Measurements from ENCODE around the gene MAP4K1.

The MAP4K1 gene

GRCh38 chr19:38564981-38565690, 52.6 kb downstream of the MAP4K1 start:
- H3K9me3 ChIP-seq (ENCODE audit: insufficient read depth, low read length): no peaks in the 10 kb centered on the region

DNA sequence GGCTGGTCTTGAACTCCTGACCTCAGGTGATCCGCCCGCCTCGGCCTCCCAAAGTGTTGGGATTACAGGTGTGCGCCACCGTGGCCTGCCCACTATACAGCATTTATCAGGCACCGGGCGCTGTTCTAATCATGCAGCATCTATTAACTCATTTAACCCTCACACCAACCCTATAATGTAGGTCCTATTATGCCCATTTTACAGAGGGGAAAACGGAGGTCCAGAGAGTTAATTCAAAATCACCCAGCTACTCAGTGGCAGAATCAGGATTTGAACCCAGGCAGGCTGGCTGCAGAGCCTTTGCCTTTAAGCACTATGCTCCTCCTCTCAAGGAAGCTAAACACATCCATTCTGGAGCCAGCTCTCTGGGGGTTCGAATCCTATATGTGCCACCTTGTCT, 54.3 kb downstream of the MAP4K1 start:
- H3K27me3 ChIP-seq (ENCODE audit: low read depth, low read length): peaks cover 30% of the 10 kb centered on the region
- peaks cover 24% of the 10 kb centered on the region for H3K4me1 ChIP-seq (ENCODE audit: low read length)
- no peak overlapping the region for H2AFZ ChIP-seq (ENCODE audit: low read depth, low read length)
- H3K36me3 ChIP-seq (replicated peaks; ENCODE audit: low read depth, low read length): no peaks in the 10 kb centered on the region
- no peak overlapping the region for H3K4me3 ChIP-seq (ENCODE audit: low read length)
- no peak overlapping the region for H3K27ac ChIP-seq (ENCODE audit: low read length)
- H3K9ac ChIP-seq (ENCODE audit: low read length): no peak overlapping the region
- TF ChIP-seq, protein P1, sequence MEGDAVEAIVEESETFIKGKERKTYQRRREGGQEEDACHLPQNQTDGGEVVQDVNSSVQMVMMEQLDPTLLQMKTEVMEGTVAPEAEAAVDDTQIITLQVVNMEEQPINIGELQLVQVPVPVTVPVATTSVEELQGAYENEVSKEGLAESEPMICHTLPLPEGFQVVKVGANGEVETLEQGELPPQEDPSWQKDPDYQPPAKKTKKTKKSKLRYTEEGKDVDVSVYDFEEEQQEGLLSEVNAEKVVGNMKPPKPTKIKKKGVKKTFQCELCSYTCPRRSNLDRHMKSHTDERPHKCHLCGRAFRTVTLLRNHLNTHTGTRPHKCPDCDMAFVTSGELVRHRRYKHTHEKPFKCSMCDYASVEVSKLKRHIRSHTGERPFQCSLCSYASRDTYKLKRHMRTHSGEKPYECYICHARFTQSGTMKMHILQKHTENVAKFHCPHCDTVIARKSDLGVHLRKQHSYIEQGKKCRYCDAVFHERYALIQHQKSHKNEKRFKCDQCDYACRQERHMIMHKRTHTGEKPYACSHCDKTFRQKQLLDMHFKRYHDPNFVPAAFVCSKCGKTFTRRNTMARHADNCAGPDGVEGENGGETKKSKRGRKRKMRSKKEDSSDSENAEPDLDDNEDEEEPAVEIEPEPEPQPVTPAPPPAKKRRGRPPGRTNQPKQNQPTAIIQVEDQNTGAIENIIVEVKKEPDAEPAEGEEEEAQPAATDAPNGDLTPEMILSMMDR (IDR thresholded peaks at IDR 0.05; ENCODE audit: low read depth, low read length): no peak
- no peak for TF ChIP-seq EZH2phosphoT487 (IDR thresholded peaks at IDR 0.05; ENCODE audit: low read depth)
- H3K4me2 ChIP-seq (ENCODE audit: low read length): no peak overlapping the region
- no peaks in the 10 kb centered on the region for H3K79me2 ChIP-seq (ENCODE audit: low read length)
- no peaks in the 10 kb centered on the region for H3K9me3 ChIP-seq (ENCODE audit: insufficient read depth, low read length)
- no peaks in the 10 kb centered on the region for H4K20me1 ChIP-seq (ENCODE audit: insufficient read depth, low read length)

More at GRCh38 chr19:38564981-38565690, 52.6 kb downstream of the MAP4K1 start:
- no peak overlapping the region for H3K9ac ChIP-seq (ENCODE audit: low read length)
- H3K4me1 ChIP-seq (ENCODE audit: low read length): peaks cover 17% of the 10 kb centered on the region
- H3K27ac ChIP-seq (ENCODE audit: low read length): no peak overlapping the region
- no peaks in the 10 kb centered on the region for H3K79me2 ChIP-seq (ENCODE audit: low read length)
- no peak overlapping the region for H3K4me3 ChIP-seq (ENCODE audit: low read length)
- no peaks in the 10 kb centered on the region for H4K20me1 ChIP-seq (ENCODE audit: insufficient read depth, low read length)
- H2AFZ ChIP-seq (ENCODE audit: low read depth, low read length): no peak overlapping the region
- H3K27me3 ChIP-seq (ENCODE audit: low read depth, low read length): peaks cover 44% of the 10 kb centered on the region
- H3K36me3 ChIP-seq (replicated peaks; ENCODE audit: low read depth, low read length): no peaks in the 10 kb centered on the region
- no peak overlapping the region for H3K4me2 ChIP-seq (ENCODE audit: low read length)
- TF ChIP-seq EZH2phosphoT487 (IDR thresholded peaks at IDR 0.05; ENCODE audit: low read depth): no peak
- TF ChIP-seq, protein P1 (IDR thresholded peaks at IDR 0.05; ENCODE audit: low read depth, low read length): no peak

DNA sequence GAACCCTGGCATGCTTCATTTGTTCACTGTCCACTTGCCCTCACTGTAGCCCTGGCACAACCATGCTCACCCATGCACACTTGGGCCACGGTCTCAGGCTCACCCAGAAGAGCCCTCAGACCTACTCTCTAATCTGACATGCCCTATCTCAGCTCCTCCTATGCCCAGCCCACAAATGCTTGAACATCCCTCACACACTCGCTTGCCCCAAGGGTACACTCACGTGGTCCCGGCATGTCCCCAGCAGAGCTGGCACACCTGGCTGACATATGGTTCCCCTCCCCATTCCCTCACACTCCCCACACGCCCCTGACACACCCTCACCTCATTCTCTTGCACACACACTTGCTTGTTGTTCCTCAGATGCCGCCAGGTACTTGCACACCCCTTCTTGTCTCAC, 55.7 kb downstream of the MAP4K1 start:
- Histone ChIP-seq H4K20me1 (ENCODE audit: insufficient read depth, low read length) (no peaks in the 10 kb centered on the region), H3K36me3 (replicated peaks; ENCODE audit: low read depth, low read length) (no peaks in the 10 kb centered on the region), H3K4me1 (ENCODE audit: low read length) (peaks cover 35% of the 10 kb centered on the region), H3K9me3 (ENCODE audit: insufficient read depth, low read length) (no peaks in the 10 kb centered on the region), H3K79me2 (ENCODE audit: low read length) (no peaks in the 10 kb centered on the region), H3K4me2 (ENCODE audit: low read length) (no peak overlapping the region), H3K27me3 (ENCODE audit: low read depth, low read length) (peaks cover 21% of the 10 kb centered on the region), H3K27ac (ENCODE audit: low read length) (no peak overlapping the region), H3K4me3 (ENCODE audit: low read length) (no peak overlapping the region), H2AFZ (ENCODE audit: low read depth, low read length) (no peak overlapping the region), H3K9ac (ENCODE audit: low read length) (no peak overlapping the region)
- TF ChIP-seq, protein P1 (IDR thresholded peaks at IDR 0.05; ENCODE audit: low read depth, low read length): no peak
- TF ChIP-seq EZH2phosphoT487 (IDR thresholded peaks at IDR 0.05; ENCODE audit: low read depth): no peak

- peaks cover 39% of the 10 kb centered on the region for H3K4me1 ChIP-seq (ENCODE audit: low read length)
- no peak overlapping the region for H3K9ac ChIP-seq (ENCODE audit: low read length)
- no peak for TF ChIP-seq EZH2phosphoT487 (IDR thresholded peaks at IDR 0.05; ENCODE audit: low read depth)
- TF ChIP-seq, protein P1 (IDR thresholded peaks at IDR 0.05; ENCODE audit: low read depth, low read length): no peak
- H3K27ac ChIP-seq (ENCODE audit: low read length): no peak overlapping the region
- no peak overlapping the region for H3K4me2 ChIP-seq (ENCODE audit: low read length)
- H2AFZ ChIP-seq (ENCODE audit: low read depth, low read length): no peak overlapping the region
- peaks cover 21% of the 10 kb centered on the region for H3K27me3 ChIP-seq (ENCODE audit: low read depth, low read length)
- no peak overlapping the region for H3K4me3 ChIP-seq (ENCODE audit: low read length)
- H3K79me2 ChIP-seq (ENCODE audit: low read length): no peaks in the 10 kb centered on the region
- H4K20me1 ChIP-seq (ENCODE audit: insufficient read depth, low read length): no peaks in the 10 kb centered on the region
- H3K9me3 ChIP-seq (ENCODE audit: insufficient read depth, low read length): no peaks in the 10 kb centered on the region
- no peaks in the 10 kb centered on the region for H3K36me3 ChIP-seq (replicated peaks; ENCODE audit: low read depth, low read length)
These were observed 56.1 kb downstream of the MAP4K1 start for GRCh38 chr19:38561658-38562057.

Data from OCI-LY3 (cell line).